Endothelial cell of umbilical vein (primary cell): ENCODE results near the gene ASRGL1. TPM values are rescaled to one million over a fixed set of nuclear protein-coding genes. Genes with fewer than 3 reads are reported as not detected.

Source experiments
- BruUV-seq: library from RNA; stranded (reverse); fragments of 400-500 nt; replicated peaks from 2 replicates; lab custom pipeline; 2021; lab: Mats Ljungman, UMichigan
- CTCF ChIA-PET: fragments of 300-600, 350-600 bp; sonication (Branson Sonifier 250); formaldehyde crosslinking; loops from one replicate; lab custom pipeline; 2021; ENCODE audit warnings: antibody characterized with exemption, inconsistent platforms; lab: Charles Lee
- POLR2A ChIA-PET: fragments of 300-600, 350-600 bp; sonication (Branson Sonifier 250); formaldehyde crosslinking; loops from one replicate; lab custom pipeline; 2021; ENCODE audit warnings: antibody characterized with exemption, inconsistent platforms; lab: Charles Lee
- DNase-seq: peaks from one replicate; pipeline ENCODE4 v3.0.0-alpha.2; 2011; ENCODE audit warnings: low read depth, low spot score
- FAIRE-seq: peaks from 2 replicates; lab custom pipeline; 2011; peaks lifted over from hg19 to GRCh38; lab: Jason Lieb, UNC
- H2AFZ ChIP-seq: 2 replicates; pipeline ENCODE4 v1.6.0; 2012; ENCODE audit warnings: low read depth, low read length, control low read depth, inconsistent platforms
- H3K27ac ChIP-seq: 2 replicates; pipeline ENCODE4 v1.5.1; 2011; ENCODE audit warnings: low read depth, mild to moderate bottlenecking, control low read depth, low read length, moderate library complexity; ENCODE audit not compliant: insufficient read depth
- H3K27me3 ChIP-seq, 2 experiments: 2 replicates each; pipeline versions ENCODE4 v1.6.0 to v1.6.1; 2011; ENCODE audit warnings: low read length in 2 of 2, mixed read lengths in 1 of 2; ENCODE audit not compliant: control insufficient read depth in 2 of 2, insufficient read depth in 2 of 2
- H3K36me3 ChIP-seq, 2 experiments: 2 replicates in 1 of 2; 3 replicates in 1 of 2; pipeline ENCODE4 v1.5.1; 2011; ENCODE audit warnings: low read length in 2 of 2, mild to moderate bottlenecking in 1 of 2, moderate library complexity in 1 of 2; ENCODE audit not compliant: control insufficient read depth in 2 of 2, insufficient read depth in 2 of 2; ENCODE audit errors: extremely low read depth in 1 of 2
- H3K4me1 ChIP-seq: 3 replicates; pipeline ENCODE4 v1.5.1; 2011; ENCODE audit warnings: mild to moderate bottlenecking, low read length; ENCODE audit not compliant: control insufficient read depth, insufficient read depth; ENCODE audit errors: extremely low read depth
- H3K4me2 ChIP-seq: 2 replicates; pipeline ENCODE4 v1.6.1; 2011; ENCODE audit warnings: low read length, control low read depth, mixed read lengths; ENCODE audit not compliant: insufficient read depth
- H3K4me3 ChIP-seq, 3 experiments: fragments of 200-600 bp in 1 of 3; sonication (generic), shearing (Covaris generic) in 1 of 3; replicated peaks in 1 of 3; 2 replicates each; pipeline ENCODE4 v1.5.1; 2011 to 2016; ENCODE audit warnings: control low read depth in 3 of 3, low read length in 3 of 3, mild to moderate bottlenecking in 2 of 3, inconsistent platforms in 1 of 3, low read depth in 1 of 3, moderate library complexity in 1 of 3; ENCODE audit not compliant: insufficient read depth in 1 of 3
- H3K79me2 ChIP-seq: 2 replicates; pipeline ENCODE4 v1.6.0; 2012; ENCODE audit warnings: low read length, inconsistent platforms; ENCODE audit not compliant: control insufficient read depth, insufficient read depth
- H3K9ac ChIP-seq: replicated peaks from 2 replicates; pipeline ENCODE3; 2011; ENCODE audit warnings: low read length, control low read depth; ENCODE audit not compliant: insufficient read depth; ENCODE audit errors: extremely low read depth
- H3K9me1 ChIP-seq: replicated peaks from 3 replicates; pipeline ENCODE4 v1.6.0; 2011; ENCODE audit warnings: mild to moderate bottlenecking, low read length; ENCODE audit not compliant: control insufficient read depth, insufficient read depth; ENCODE audit errors: extremely low read depth
- H3K9me3 ChIP-seq: replicated peaks from 2 replicates; pipeline ENCODE4 v1.5.1; 2012; ENCODE audit warnings: low read length, inconsistent platforms; ENCODE audit not compliant: control insufficient read depth, insufficient read depth
- H4K20me1 ChIP-seq: replicated peaks from 2 replicates; pipeline ENCODE3; 2011; ENCODE audit warnings: mild to moderate bottlenecking, low read length; ENCODE audit not compliant: control insufficient read depth, insufficient read depth; ENCODE audit errors: extremely low read depth
- EZH2 ChIP-seq: IDR thresholded peaks from 2 replicates; pipeline ENCODE4 v1.6.1; 2012; ENCODE audit warnings: borderline replicate concordance, low read depth, mild to moderate bottlenecking, moderate library complexity, low read length, inconsistent platforms; ENCODE audit not compliant: severe bottlenecking
- FOS ChIP-seq: IDR thresholded peaks from 2 replicates; pipeline ENCODE4 v1.6.1; 2011; ENCODE audit warnings: mild to moderate bottlenecking, low read length, moderate library complexity, borderline replicate concordance; ENCODE audit not compliant: insufficient read depth
- GATA2 ChIP-seq: IDR thresholded peaks from 2 replicates; pipeline ENCODE4 v1.7.0; 2011; ENCODE audit warnings: low read depth, mild to moderate bottlenecking, moderate library complexity, mixed read lengths, low read length; ENCODE audit not compliant: insufficient read length, insufficient read depth
- JUN ChIP-seq: IDR thresholded peaks from 2 replicates; pipeline ENCODE4 v1.6.1; 2011; ENCODE audit warnings: borderline replicate concordance, low read depth; ENCODE audit not compliant: insufficient read length, insufficient read depth
- MYC ChIP-seq: IDR thresholded peaks from one replicate; pipeline ENCODE4 v1.6.1; 2011; ENCODE audit warnings: mild to moderate bottlenecking, low read depth, low read length
- POLR2A ChIP-seq: IDR thresholded peaks from 2 replicates; pipeline ENCODE4 v1.6.1; 2012; ENCODE audit warnings: low read depth, mild to moderate bottlenecking, control low read depth, low read length
- POLR2AphosphoS5 ChIP-seq: IDR thresholded peaks from 2 replicates; pipeline ENCODE4 v1.6.1; 2012; ENCODE audit warnings: low read depth, mild to moderate bottlenecking, control low read depth, low read length, moderate library complexity; ENCODE audit not compliant: insufficient read depth
- dilution Hi-C: fragments of 300-500 bp; cut with MboI; formaldehyde crosslinking; loops from one replicate; pipeline ENCODE4 v1.15.0; 2019; ENCODE audit warnings: low sequenced_read_pairs; ENCODE audit not compliant: extremely low pct_ligation_motif_present
- intact Hi-C: fragments of 100-400 bp; cut with micrococcal nuclease; formaldehyde crosslinking; loops from one replicate; pipeline ENCODE4 v1.10.0; 2022
- polyA plus RNA-seq, 4 experiments: library from polyadenylated mRNA; depleted of rRNA in 3 of 4; stranded (reverse) in 3 of 4; unstranded in 1 of 4; fragments of >200 nt; gene quantifications; 2 replicates each; pipeline versions ENCODE4 v1.2.1 to v1.2.3, GENCODE V29; 2011 to 2012; ENCODE audit warnings: missing spikeins in 1 of 4
- total RNA-seq: library from RNA; stranded (reverse); gene quantifications from 2 replicates; pipeline ENCODE4 v1.2.3, GENCODE V29; 2021
- TF ChIP-seq, protein P1 (sequence below), 2 donors: IDR thresholded peaks; 1 replicate in 1 of 2; 2 replicates in 1 of 2; pipeline ENCODE4 v1.5.1; 2011; ENCODE audit warnings: low read length in 2 of 2, mild to moderate bottlenecking in 2 of 2, moderate library complexity in 2 of 2, control low read depth in 1 of 2, inconsistent platforms in 1 of 2, low read depth in 1 of 2; ENCODE audit not compliant: insufficient read depth in 1 of 2; ENCODE audit errors: extremely low read depth in 1 of 2
- TF ChIP-seq, protein P2 (sequence below): IDR thresholded peaks from 2 replicates; pipeline ENCODE4 v1.6.1; 2011; ENCODE audit not compliant: insufficient read depth, insufficient read length

ASRGL1 gene
- total and polyA plus RNA-seq, 2 donors (not counting 3 experiments of a cell fraction or from before 2014, with no cell fraction given) = 33.1 to 36.0 TPM

GRCh38 chr11:62402226-62402959, 65.1 kb downstream of the ASRGL1 start:
- Histone ChIP-seq H3K27me3 (no peaks in the 10 kb centered on the region), H3K79me2 (no peaks in the 10 kb centered on the region), H4K20me1 (no peaks in the 10 kb centered on the region), H3K27ac (no peak overlapping the region), H3K9ac (no peak overlapping the region), H3K4me3 (no peak overlapping the region), H3K36me3 (no peaks in the 10 kb centered on the region), H3K4me2 (no peak overlapping the region), H3K9me1 (no peaks in the 10 kb centered on the region), H2AFZ (no peak overlapping the region), H3K4me1 (no peaks in the 10 kb centered on the region), H3K9me3 (no peaks in the 10 kb centered on the region)
- ChIA-PET CTCF (interaction anchor here (4.2 kb wide), 1 partner anchor 22 kb away, joined by 18 read pairs; no protein-coding TSS in a partner anchor), POLR2A (no interaction called here)
- TF ChIP-seq, protein P1, sequence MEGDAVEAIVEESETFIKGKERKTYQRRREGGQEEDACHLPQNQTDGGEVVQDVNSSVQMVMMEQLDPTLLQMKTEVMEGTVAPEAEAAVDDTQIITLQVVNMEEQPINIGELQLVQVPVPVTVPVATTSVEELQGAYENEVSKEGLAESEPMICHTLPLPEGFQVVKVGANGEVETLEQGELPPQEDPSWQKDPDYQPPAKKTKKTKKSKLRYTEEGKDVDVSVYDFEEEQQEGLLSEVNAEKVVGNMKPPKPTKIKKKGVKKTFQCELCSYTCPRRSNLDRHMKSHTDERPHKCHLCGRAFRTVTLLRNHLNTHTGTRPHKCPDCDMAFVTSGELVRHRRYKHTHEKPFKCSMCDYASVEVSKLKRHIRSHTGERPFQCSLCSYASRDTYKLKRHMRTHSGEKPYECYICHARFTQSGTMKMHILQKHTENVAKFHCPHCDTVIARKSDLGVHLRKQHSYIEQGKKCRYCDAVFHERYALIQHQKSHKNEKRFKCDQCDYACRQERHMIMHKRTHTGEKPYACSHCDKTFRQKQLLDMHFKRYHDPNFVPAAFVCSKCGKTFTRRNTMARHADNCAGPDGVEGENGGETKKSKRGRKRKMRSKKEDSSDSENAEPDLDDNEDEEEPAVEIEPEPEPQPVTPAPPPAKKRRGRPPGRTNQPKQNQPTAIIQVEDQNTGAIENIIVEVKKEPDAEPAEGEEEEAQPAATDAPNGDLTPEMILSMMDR (IDR thresholded peaks at IDR 0.05; ENCODE audit: extremely low read depth in 1 of 2, insufficient read depth in 1 of 2, low read depth in 1 of 2, low read length in 2 of 2) = no peak
- TF ChIP-seq POLR2AphosphoS5 = no peak
- TF ChIP-seq MYC = no peak
- TF ChIP-seq JUN = no peak
- no peak for TF ChIP-seq GATA2
- TF ChIP-seq, protein P2, sequence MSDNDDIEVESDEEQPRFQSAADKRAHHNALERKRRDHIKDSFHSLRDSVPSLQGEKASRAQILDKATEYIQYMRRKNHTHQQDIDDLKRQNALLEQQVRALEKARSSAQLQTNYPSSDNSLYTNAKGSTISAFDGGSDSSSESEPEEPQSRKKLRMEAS = no peak
- no peak for TF ChIP-seq EZH2
- no peak for TF ChIP-seq POLR2A
- no peak for TF ChIP-seq FOS
- intact Hi-C loops = no loop called here
- dilution Hi-C loops = no loop called here
- DNase-seq (no peak), FAIRE-seq (no peak)
- BruUV-seq = no TSS peak
